ENCODE results near the gene WNT7B.

Gene WNT7B

GRCh38 chr22:45949258-45949870, 27.6 kb downstream of the WNT7B start:
- DNase-seq, result no peak

GRCh38 chr22:45948081-45948648, 28.8 kb downstream of the WNT7B start:
- DNase-seq, result no peak

GRCh38 chr22:45946805-45947600, 30.0 kb downstream of the WNT7B start:
- DNase-seq, result no peak

- no peak for DNase-seq
These were observed 31.3 kb downstream of the WNT7B start for GRCh38 chr22:45945621-45946106.

- no peak for DNase-seq
These were observed 34.0 kb downstream of the WNT7B start for GRCh38 chr22:45942787-45943493.

- no peak for DNase-seq
These were observed 34.6 kb downstream of the WNT7B start for GRCh38 chr22:45942344-45942743.

GRCh38 chr22:45938913-45939312, 38.0 kb downstream of the WNT7B start:
- no peak for DNase-seq

GRCh38 chr22:45937960-45938359, 39.0 kb downstream of the WNT7B start:
- no peak for DNase-seq

GRCh38 chr22:45935573-45935972, 41.4 kb downstream of the WNT7B start:
- DNase-seq, result no peak

- DNase-seq, result no peak
These were observed 42.2 kb downstream of the WNT7B start for GRCh38 chr22:45934659-45935341.

GRCh38 chr22:45934168-45934564, 42.8 kb downstream of the WNT7B start:
- no peak for DNase-seq

- DNase-seq, result no peak
These were observed 43.3 kb downstream of the WNT7B start for GRCh38 chr22:45933506-45934167.

- DNase-seq, result no peak
These were observed 44.9 kb downstream of the WNT7B start for GRCh38 chr22:45932071-45932470.

GRCh38 chr22:45931042-45931441, 45.9 kb downstream of the WNT7B start:
- no peak for DNase-seq

GRCh38 chr22:45930324-45930723, 46.6 kb downstream of the WNT7B start:
- DNase-seq, result no peak

GRCh38 chr22:45929649-45930048, 47.3 kb downstream of the WNT7B start:
- no peak for DNase-seq

GRCh38 chr22:45928726-45929368, 48.1 kb downstream of the WNT7B start:
- no peak for DNase-seq

- no peak for DNase-seq
These were observed 49.9 kb downstream of the WNT7B start for GRCh38 chr22:45927059-45927458.

- no peak for DNase-seq
These were observed 50.5 kb downstream of the WNT7B start for GRCh38 chr22:45926433-45926832.

GRCh38 chr22:45925811-45926351, 51.1 kb downstream of the WNT7B start:
- DNase-seq, result no peak

GRCh38 chr22:45923835-45924234, 53.1 kb downstream of the WNT7B start:
- DNase-seq, result no peak

All from activated effector memory CD4-positive, alpha-beta T cell treated with Interleukin-2 at 50 U/mL for 16 hours (primary cell).